ENCODE data around the gene CCSER1. TPM values are rescaled to one million over a fixed set of nuclear protein-coding genes. Genes with fewer than 3 reads are reported as not detected.
"Not testable (repeated sequence)": the region's sequence is repeated elsewhere in the genome, so short reads cannot be mapped to it uniquely, and the experiment has no call there.

Gene CCSER1
- total RNA-seq, 1 donor from 2014 or later, result not detected

DNA sequence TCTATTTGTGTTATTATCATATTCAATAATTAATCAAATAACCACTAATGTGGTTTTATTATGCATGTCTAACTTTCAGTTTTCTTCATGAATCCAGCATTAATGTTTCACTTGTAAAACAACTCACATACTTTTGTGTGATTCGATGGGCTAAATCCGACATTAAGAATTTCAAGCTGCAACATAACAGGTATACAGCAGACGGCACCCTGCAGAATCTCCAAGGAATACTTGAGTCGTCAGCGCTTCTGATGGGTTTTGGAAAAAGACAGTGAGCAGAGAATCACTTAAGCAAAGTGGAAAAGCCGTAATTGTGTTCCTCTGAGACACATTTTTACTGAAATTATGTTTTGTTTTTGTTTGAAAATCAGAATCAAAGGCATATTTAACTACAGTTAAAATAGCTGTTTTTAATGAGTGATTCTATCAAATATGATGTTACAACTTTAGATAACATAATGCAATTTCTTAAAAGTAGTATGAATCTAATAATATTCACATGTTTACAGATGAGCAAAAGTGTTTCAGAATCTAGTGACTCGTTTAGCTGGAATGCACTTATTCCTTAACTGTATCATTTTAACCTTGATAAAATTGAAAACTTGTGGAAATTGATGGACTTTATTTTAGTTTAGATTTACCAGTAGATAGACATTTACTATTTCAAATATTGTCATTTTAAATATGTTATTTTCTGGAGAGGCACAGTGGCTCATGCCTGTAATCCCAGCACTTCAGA, 514.8 kb downstream of the CCSER1 start:
- no peak overlapping the region for H3K4me3 Mint-ChIP-seq (ENCODE audit: low read depth)
- intact Hi-C loops (cut with micrococcal nuclease), result no loop called here
- H3K27ac Mint-ChIP-seq, result no peak overlapping the region
- no peaks in the 10 kb centered on the region for H3K36me3 Mint-ChIP-seq (ENCODE audit: low read depth)
- H3K27me3 Mint-ChIP-seq (ENCODE audit: low read depth), result no peaks in the 10 kb centered on the region
- H3K4me1 Mint-ChIP-seq (ENCODE audit: low read depth), result no peaks in the 10 kb centered on the region
- peaks cover 4% of the 10 kb centered on the region for H3K9me3 Mint-ChIP-seq
- DNase-seq (ENCODE audit: low spot score), result no peak

DNA sequence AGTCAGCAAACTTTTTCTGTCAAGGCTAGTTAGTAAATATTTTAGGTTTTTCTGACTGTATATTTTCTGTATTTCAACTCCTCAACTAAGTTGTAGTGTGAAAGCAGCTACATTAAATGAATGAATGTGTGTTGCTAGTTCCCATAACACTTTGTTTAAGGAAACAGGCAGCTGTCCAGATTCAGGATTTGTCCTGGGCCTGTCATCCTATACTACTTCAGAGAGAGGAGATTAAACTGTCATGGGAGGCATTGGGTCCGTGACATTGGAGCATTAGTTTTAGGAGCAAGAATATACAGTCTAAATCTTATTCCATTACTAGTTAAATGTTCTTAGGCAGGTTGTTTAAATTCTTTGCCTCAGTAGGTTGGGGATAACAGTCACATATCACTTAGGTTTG, 516.0 kb downstream of the CCSER1 start:
- no peak overlapping the region for H3K4me3 Mint-ChIP-seq (ENCODE audit: low read depth)
- no peaks in the 10 kb centered on the region for H3K4me1 Mint-ChIP-seq (ENCODE audit: low read depth)
- no peaks in the 10 kb centered on the region for H3K36me3 Mint-ChIP-seq (ENCODE audit: low read depth)
- DNase-seq (ENCODE audit: low spot score), result no peak
- H3K9me3 Mint-ChIP-seq, result peaks cover 4% of the 10 kb centered on the region
- intact Hi-C loops (cut with micrococcal nuclease), result no loop called here
- no peak overlapping the region for H3K27ac Mint-ChIP-seq
- H3K27me3 Mint-ChIP-seq (ENCODE audit: low read depth), result no peaks in the 10 kb centered on the region

DNA sequence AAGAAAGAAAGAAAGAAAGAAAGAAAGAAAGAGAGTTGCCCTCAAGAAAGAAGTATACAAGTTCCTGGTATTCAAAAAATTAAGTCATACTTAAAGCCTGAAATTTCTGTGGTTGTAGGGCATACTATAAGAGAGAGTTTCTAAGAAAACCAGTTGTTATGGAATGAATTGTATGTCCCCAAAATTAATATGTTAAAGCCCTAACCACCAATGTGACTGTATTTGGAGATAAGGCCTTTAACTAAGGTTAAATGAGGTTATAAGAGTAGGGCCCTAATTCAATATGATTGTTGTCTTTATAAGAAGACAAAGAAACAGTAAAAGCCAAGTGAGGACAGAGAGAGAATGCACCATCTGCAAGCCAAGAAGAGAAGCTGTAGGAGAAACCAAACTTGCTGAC, 521.1 kb downstream of the CCSER1 start:
- intact Hi-C loops (cut with micrococcal nuclease), result no loop called here
- no peaks in the 10 kb centered on the region for H3K27me3 Mint-ChIP-seq (ENCODE audit: low read depth)
- H3K27ac Mint-ChIP-seq, result no peak overlapping the region
- no peak for DNase-seq (ENCODE audit: low spot score)
- no peaks in the 10 kb centered on the region for H3K4me1 Mint-ChIP-seq (ENCODE audit: low read depth)
- peaks cover 19% of the 10 kb centered on the region for H3K9me3 Mint-ChIP-seq
- H3K36me3 Mint-ChIP-seq (ENCODE audit: low read depth), result no peaks in the 10 kb centered on the region
- H3K4me3 Mint-ChIP-seq (ENCODE audit: low read depth), result no peak overlapping the region

DNA sequence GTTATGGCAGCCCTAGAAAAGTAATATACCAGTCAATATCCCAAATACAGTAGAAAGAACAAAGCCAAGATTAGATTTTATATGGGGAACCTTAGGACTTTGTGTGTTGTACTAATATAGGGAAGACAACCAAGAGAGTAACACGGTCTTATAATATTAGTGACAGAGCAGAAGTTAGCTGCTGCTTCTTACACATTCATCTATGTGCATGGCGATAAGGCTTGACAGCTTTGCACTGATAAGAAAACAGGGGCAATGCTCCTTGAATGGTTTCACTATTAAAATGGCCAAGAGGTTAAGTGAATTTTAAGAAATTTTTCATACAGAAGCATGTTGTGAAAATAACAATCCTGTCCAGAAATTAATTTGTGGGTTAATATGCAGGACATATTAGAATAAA, 521.6 kb downstream of the CCSER1 start:
- no peak for DNase-seq (ENCODE audit: low spot score)
- no peak overlapping the region for H3K27ac Mint-ChIP-seq
- no peaks in the 10 kb centered on the region for H3K36me3 Mint-ChIP-seq (ENCODE audit: low read depth)
- H3K27me3 Mint-ChIP-seq (ENCODE audit: low read depth), result no peaks in the 10 kb centered on the region
- no peaks in the 10 kb centered on the region for H3K4me1 Mint-ChIP-seq (ENCODE audit: low read depth)
- H3K9me3 Mint-ChIP-seq, result peaks cover 19% of the 10 kb centered on the region
- H3K4me3 Mint-ChIP-seq (ENCODE audit: low read depth), result no peak overlapping the region
- intact Hi-C loops (cut with micrococcal nuclease), result no loop called here

DNA sequence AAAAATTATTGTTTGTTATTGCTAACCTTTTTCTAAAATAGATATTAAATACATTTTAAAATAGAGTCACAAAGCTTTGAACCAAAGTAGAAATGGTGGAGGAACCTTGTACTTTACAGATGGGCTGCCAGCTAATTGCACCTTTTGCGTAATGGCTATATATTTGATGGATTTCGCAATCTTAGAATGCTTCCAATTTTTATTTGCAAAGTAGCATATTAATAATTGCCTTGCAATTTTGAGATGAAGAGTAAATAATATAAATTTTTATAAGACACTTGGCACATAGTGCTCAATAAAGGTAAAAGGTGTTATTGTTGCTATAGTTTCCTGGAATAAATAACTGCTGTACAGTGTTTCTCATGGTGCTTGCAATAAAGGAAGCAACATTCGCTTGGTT, 533.5 kb downstream of the CCSER1 start:
- intact Hi-C loops (cut with micrococcal nuclease), result no loop called here
- Mint-ChIP-seq H3K27me3 (ENCODE audit: low read depth) (no peaks in the 10 kb centered on the region), H3K4me3 (ENCODE audit: low read depth) (no peak overlapping the region), H3K4me1 (ENCODE audit: low read depth) (no peaks in the 10 kb centered on the region), H3K9me3 (no peaks in the 10 kb centered on the region), H3K36me3 (ENCODE audit: low read depth) (no peaks in the 10 kb centered on the region), H3K27ac (no peak overlapping the region)
- DNase-seq (ENCODE audit: low spot score), result no peak

DNA sequence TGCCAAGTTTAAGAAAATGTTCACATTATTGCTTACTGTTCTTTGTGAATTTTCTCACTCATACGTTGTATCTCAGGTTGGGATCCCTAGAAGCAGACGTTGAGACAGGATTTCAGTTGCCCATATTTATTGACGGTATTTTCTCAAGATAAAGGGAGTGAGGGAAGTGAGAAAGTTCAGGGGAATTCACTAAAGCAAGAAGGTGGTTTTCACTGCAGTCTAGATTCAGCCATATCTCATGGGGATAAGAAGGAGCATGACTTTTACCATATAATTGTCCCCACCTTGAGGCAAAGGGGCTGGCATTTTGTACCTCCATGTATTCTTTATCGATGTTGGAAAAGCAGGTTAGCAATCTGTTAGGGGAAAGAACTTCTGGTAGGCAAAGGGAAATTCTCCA, 543.0 kb downstream of the CCSER1 start:
- no peaks in the 10 kb centered on the region for H3K4me1 Mint-ChIP-seq (ENCODE audit: low read depth)
- no peaks in the 10 kb centered on the region for H3K27me3 Mint-ChIP-seq (ENCODE audit: low read depth)
- no peak overlapping the region for H3K4me3 Mint-ChIP-seq (ENCODE audit: low read depth)
- intact Hi-C loops (cut with micrococcal nuclease), result no loop called here
- no peak overlapping the region for H3K27ac Mint-ChIP-seq
- H3K9me3 Mint-ChIP-seq, result no peaks in the 10 kb centered on the region
- no peaks in the 10 kb centered on the region for H3K36me3 Mint-ChIP-seq (ENCODE audit: low read depth)
- DNase-seq (ENCODE audit: low spot score), result no peak

DNA sequence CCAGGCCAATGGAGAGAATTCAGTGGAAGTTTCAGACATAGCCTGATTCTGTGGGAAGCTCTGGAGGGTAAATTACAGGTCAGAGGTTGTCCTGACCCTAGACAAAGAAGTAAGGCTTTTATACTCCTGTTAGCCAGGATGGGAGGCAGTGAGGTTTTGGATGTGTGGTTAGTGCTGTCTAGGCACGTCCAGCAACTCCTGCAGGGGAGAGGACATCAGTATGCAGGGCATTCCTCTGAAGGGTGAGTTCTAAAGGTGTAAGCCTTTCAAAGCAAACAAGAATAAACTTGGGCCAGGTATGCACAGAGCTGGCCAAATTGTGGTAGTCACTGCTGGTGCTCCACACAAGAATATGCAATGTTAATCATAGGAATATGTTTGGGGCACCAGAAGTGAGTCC, 562.5 kb downstream of the CCSER1 start:
- no peaks in the 10 kb centered on the region for H3K36me3 Mint-ChIP-seq (ENCODE audit: low read depth)
- H3K9me3 Mint-ChIP-seq, result no peaks in the 10 kb centered on the region
- H3K4me3 Mint-ChIP-seq (ENCODE audit: low read depth), result no peak overlapping the region
- H3K27ac Mint-ChIP-seq, result no peak overlapping the region
- no peaks in the 10 kb centered on the region for H3K27me3 Mint-ChIP-seq (ENCODE audit: low read depth)
- no peaks in the 10 kb centered on the region for H3K4me1 Mint-ChIP-seq (ENCODE audit: low read depth)
- intact Hi-C loops (cut with micrococcal nuclease), result no loop called here
- DNase-seq (ENCODE audit: low spot score), result no peak

DNA sequence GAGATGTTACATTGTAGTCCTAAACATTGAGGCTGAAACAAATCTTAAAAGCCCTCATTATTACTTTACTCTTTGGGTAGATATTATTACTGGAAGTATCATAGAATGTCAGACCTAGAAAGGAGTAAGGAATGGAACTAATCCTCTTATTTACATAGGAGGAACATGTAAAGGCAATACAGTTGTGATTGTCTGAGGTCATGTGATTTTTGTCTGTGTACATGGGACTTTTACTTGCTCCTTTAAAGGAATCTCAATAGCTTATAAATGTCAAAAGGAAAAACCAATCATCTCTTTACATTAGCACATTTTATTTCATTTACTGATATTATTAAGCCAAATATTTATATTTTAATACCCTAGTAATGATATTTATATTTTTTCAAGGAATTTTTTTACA, 568.2 kb downstream of the CCSER1 start:
- H3K4me3 Mint-ChIP-seq (ENCODE audit: low read depth), result no peak overlapping the region

DNA sequence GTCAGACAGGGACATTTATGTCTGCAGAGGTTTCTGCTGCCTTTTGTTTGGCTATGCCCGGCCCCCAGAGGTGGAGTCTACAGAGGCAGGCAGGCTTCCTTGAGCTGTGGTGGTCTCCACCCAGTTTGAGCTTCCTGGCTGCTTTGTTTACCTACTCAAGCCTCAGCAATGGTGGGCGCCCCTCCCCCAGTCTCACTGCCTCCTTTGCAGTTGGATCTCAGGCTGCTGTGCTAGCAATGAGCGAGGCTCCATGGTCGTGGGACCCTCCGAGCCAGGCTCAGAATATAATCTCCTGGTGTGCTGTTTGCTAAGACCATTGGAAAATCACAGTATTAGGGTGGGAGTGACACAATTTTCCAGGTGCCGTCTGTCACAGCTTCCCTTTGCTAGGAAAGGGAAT, 578.3 kb downstream of the CCSER1 start:
- DNase-seq (ENCODE audit: low spot score); H3K4me1 Mint-ChIP-seq (ENCODE audit: low read depth); H3K4me3 Mint-ChIP-seq (ENCODE audit: low read depth); H3K36me3 Mint-ChIP-seq (ENCODE audit: low read depth); H3K27me3 Mint-ChIP-seq (ENCODE audit: low read depth); H3K27ac Mint-ChIP-seq; intact Hi-C loops (cut with micrococcal nuclease): not testable (repeated sequence)
- H3K9me3 Mint-ChIP-seq, result peaks cover 22% of the 10 kb centered on the region

More for the DNA sequence above, 568.2 kb downstream of the CCSER1 start:
- H3K4me1 Mint-ChIP-seq (ENCODE audit: low read depth), result no peaks in the 10 kb centered on the region
- H3K27ac Mint-ChIP-seq, result no peak overlapping the region
- DNase-seq (ENCODE audit: low spot score), result no peak
- H3K36me3 Mint-ChIP-seq (ENCODE audit: low read depth), result no peaks in the 10 kb centered on the region
- no peaks in the 10 kb centered on the region for H3K27me3 Mint-ChIP-seq (ENCODE audit: low read depth)
- intact Hi-C loops (cut with micrococcal nuclease), result no loop called here
- H3K9me3 Mint-ChIP-seq, result no peaks in the 10 kb centered on the region

DNA sequence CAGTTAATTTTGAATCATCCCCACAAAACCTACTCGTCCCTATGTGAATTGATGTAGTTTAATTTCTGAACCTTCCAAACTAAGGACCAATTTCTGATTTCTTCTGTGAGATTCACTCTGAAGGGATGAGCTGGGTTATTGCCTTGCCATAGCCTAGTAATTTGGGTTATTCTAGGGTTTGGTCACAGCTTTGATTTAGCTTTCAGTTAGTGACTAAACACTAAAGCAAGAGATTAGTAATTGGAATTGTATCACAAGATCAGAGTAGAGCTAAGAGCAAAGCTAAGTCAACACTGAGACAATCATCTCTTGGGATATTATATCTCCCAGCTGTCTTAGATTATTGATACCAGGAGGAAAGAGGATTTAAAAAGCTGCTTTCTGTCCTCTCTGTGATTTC, 588.0 kb downstream of the CCSER1 start:
- intact Hi-C loops (cut with micrococcal nuclease), result no loop called here
- no peak overlapping the region for H3K4me3 Mint-ChIP-seq (ENCODE audit: low read depth)
- peaks cover 6% of the 10 kb centered on the region for H3K9me3 Mint-ChIP-seq
- H3K4me1 Mint-ChIP-seq (ENCODE audit: low read depth), result no peaks in the 10 kb centered on the region
- no peak for DNase-seq (ENCODE audit: low spot score)
- no peak overlapping the region for H3K27ac Mint-ChIP-seq
- no peaks in the 10 kb centered on the region for H3K27me3 Mint-ChIP-seq (ENCODE audit: low read depth)
- no peaks in the 10 kb centered on the region for H3K36me3 Mint-ChIP-seq (ENCODE audit: low read depth)

DNA sequence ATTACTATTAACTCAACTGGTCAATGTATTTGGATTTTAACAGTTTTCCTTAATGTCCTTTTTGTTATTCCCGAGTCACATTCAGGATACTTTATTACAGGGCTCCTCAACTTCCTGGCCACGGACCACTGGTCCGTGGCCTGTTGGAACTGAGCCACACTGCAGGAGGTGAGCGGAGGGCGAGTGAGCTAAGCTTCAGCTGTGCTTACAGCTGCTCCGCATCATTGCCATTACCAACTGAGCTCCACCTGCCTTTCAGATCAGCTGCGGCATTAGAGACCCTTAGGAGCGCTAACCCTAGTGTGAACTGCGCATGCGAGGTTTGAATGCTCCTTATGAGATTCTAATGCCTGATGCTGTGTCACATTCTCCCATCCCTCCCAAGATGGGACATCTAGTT, 591.7 kb downstream of the CCSER1 start:
- Mint-ChIP-seq H3K9me3 (no peaks in the 10 kb centered on the region), H3K27ac (no peak overlapping the region), H3K36me3 (ENCODE audit: low read depth) (no peaks in the 10 kb centered on the region), H3K4me3 (ENCODE audit: low read depth) (no peak overlapping the region), H3K27me3 (ENCODE audit: low read depth) (no peaks in the 10 kb centered on the region), H3K4me1 (ENCODE audit: low read depth) (no peaks in the 10 kb centered on the region)
- intact Hi-C loops (cut with micrococcal nuclease), result no loop called here
- DNase-seq (ENCODE audit: low spot score), result no peak

DNA sequence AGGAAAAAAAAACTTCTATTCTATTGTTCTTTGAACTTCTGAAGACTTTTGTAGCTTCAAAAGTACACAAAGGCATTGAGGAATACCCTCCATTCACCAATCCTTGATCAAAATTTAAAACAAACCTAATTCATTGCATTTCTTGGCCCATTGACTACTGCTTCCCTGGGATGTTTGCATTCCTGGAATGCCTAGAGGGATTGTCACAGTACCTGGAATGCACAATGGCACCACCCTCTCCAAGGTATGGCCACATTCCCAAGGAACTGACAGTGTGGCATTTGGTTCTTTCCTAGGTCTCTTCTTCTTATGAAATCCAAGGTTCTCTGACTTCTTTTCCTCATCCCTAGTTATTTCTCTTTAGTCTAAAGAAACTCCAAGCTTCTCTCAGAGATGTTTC, 600.7 kb downstream of the CCSER1 start:
- intact Hi-C loops (cut with micrococcal nuclease), result no loop called here
- Mint-ChIP-seq H3K27ac (no peak overlapping the region), H3K4me3 (ENCODE audit: low read depth) (no peak overlapping the region), H3K9me3 (peaks cover 4% of the 10 kb centered on the region), H3K4me1 (ENCODE audit: low read depth) (no peaks in the 10 kb centered on the region), H3K36me3 (ENCODE audit: low read depth) (no peaks in the 10 kb centered on the region), H3K27me3 (ENCODE audit: low read depth) (no peaks in the 10 kb centered on the region)
- DNase-seq (ENCODE audit: low spot score), result no peak

DNA sequence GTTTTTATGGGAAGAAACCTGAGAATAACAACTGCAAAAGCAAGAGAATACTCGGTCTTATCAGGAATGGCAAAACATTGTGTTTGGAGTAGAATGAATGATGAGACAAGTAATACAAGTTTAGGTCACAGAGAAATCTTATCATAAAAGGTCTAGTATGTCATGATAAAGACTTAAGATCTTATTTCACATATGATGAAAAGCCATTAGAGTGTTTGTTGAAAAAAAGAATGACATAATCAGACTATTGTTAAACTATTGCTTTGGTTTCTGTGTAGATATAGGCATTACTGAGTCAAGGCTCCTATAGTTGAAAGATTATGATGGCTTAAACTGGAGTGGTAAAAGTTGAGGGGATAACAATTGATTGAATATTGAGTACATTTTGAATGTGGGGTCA, 603.6 kb downstream of the CCSER1 start:
- Mint-ChIP-seq H3K4me1 (ENCODE audit: low read depth) (no peaks in the 10 kb centered on the region), H3K27me3 (ENCODE audit: low read depth) (no peaks in the 10 kb centered on the region), H3K4me3 (ENCODE audit: low read depth) (no peak overlapping the region), H3K9me3 (peaks cover 4% of the 10 kb centered on the region), H3K27ac (no peak overlapping the region), H3K36me3 (ENCODE audit: low read depth) (no peaks in the 10 kb centered on the region)
- intact Hi-C loops (cut with micrococcal nuclease), result no loop called here
- DNase-seq (ENCODE audit: low spot score), result no peak

DNA sequence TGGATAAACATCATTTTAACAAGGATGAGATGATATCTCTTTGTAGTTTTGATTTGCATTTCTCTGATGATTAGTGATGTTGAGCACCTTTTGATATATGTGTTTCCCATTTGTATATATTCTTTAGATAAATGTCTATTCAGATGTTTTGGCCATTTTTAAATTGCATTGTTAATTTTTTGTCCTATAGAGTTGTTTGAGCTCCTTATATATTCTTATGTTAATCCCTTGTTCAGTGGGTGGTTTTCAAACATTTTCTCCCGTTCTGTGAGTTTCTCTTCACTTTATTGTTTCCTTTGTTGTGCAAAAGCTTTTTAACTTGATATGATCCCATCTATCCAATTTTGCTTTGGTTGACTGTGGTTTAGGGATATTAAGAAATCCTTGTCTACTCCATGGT, 606.0 kb downstream of the CCSER1 start:
- intact Hi-C loops (cut with micrococcal nuclease), result no loop called here
- H3K27ac Mint-ChIP-seq, result no peak overlapping the region
- H3K4me3 Mint-ChIP-seq (ENCODE audit: low read depth), result no peak overlapping the region
- H3K4me1 Mint-ChIP-seq (ENCODE audit: low read depth), result no peaks in the 10 kb centered on the region
- H3K9me3 Mint-ChIP-seq, result peaks cover 4% of the 10 kb centered on the region
- H3K27me3 Mint-ChIP-seq (ENCODE audit: low read depth), result no peaks in the 10 kb centered on the region
- DNase-seq (ENCODE audit: low spot score), result no peak
- no peaks in the 10 kb centered on the region for H3K36me3 Mint-ChIP-seq (ENCODE audit: low read depth)
